Stomach (tissue), 9 donors: ENCODE data around the gene CCDC13. TPM values are rescaled to one million over a fixed set of nuclear protein-coding genes. Genes with fewer than 3 reads are reported as not detected.

Experiments used
- DNase-seq, 2 donors: peaks; one replicate each; pipeline versions ENCODE4 v3.0.0 to v3.0.0-alpha.2; 2013 to 2019
- H3K27ac ChIP-seq, 5 donors: fragments of 200-600 bp in 4 of 5; sonication (generic) in 4 of 5; one replicate each; pipeline ENCODE4 v1.5.1; 2013 to 2019; ENCODE audit warnings: mild to moderate bottlenecking in 1 of 5, moderate library complexity in 1 of 5
- H3K27me3 ChIP-seq, 3 donors: fragments of 200-600 bp; sonication (generic); one replicate each; pipeline ENCODE4 v1.5.1; 2017 to 2019; ENCODE audit warnings: mixed run types in 1 of 3
- H3K36me3 ChIP-seq, 4 donors: fragments of 200-600 bp; sonication (generic); 1 replicate in 3 of 4; 2 replicates in 1 of 4; pipeline ENCODE4 v1.5.1; 2016 to 2019
- H3K4me1 ChIP-seq, 4 donors: fragments of 200-600 bp; sonication (generic); one replicate each; pipeline ENCODE4 v1.5.1; 2016 to 2019
- H3K4me3 ChIP-seq, 4 donors: fragments of 200-600 bp; sonication (generic) in 3 of 4; one replicate each; pipeline ENCODE4 v1.5.1; 2016 to 2019; ENCODE audit warnings: mild to moderate bottlenecking in 1 of 4
- H3K9me3 ChIP-seq, 4 donors: fragments of 200-600 bp; sonication (generic); one replicate each; pipeline ENCODE4 v1.5.1; 2016 to 2019
- EP300 ChIP-seq: sonication (generic); formaldehyde crosslinking; IDR thresholded peaks from one replicate; pipeline ENCODE4 v1.6.1; 2017; ENCODE audit warnings: antibody characterized with exemption
- POLR2A ChIP-seq, 4 donors: fragments of 450-650 bp; IDR thresholded peaks; one replicate each; pipeline ENCODE4 v1.6.1; 2016; ENCODE audit warnings: antibody characterized with exemption in 4 of 4, control low read depth in 2 of 4, mild to moderate bottlenecking in 1 of 4, moderate library complexity in 1 of 4
- POLR2AphosphoS5 ChIP-seq, 3 donors: sonication (generic); formaldehyde crosslinking; IDR thresholded peaks; one replicate each; pipeline ENCODE4 v1.6.1; 2016; ENCODE audit warnings: antibody characterized with exemption in 3 of 3
- WGBS, 5 donors: extraction: QIAGEN DNeasy Blood & Tissue Kit in 3 of 5; methylation state at CpG; one replicate each; pipeline versions ENCODE4 v1.1.5 to v1.1.7; 2013 to 2018; 5-methylcytosine and 5-hydroxymethylcytosine counted together
- intact Hi-C: fragments of 100-400 bp; cut with DNase I; formaldehyde crosslinking; loops from one replicate; pipeline ENCODE4 v1.15.1; 2023; ENCODE audit warnings: low total_unique reads
- polyA plus RNA-seq, 3 donors: library from polyadenylated mRNA; stranded (reverse); fragments of 200-250 nt; gene quantifications; one replicate each; pipeline ENCODE4 v1.2.3, GENCODE V29; 2013
- small RNA-seq, 4 donors: library from RNA; depleted of rRNA; stranded (forward); fragments of <200 nt; gene quantifications; one replicate each; pipeline ENCODE3, GENCODE V24; 2016
- total RNA-seq, 5 donors: library from RNA; depleted of rRNA; stranded (reverse); fragments of >200 nt; gene quantifications; one replicate each; pipeline versions ENCODE4 v1.1.0 to v1.2.3, GENCODE V29; 2014 to 2016
- TF ChIP-seq, protein P1 (sequence below), 7 experiments: fragments of 450-650 bp in 4 of 7; fragments of 200-600 bp in 3 of 7; sonication (generic) in 3 of 7; IDR thresholded peaks; one replicate each; pipeline ENCODE4 v1.5.1; 2016 to 2019; ENCODE audit warnings: antibody characterized with exemption in 7 of 7, control low read depth in 2 of 7, mild to moderate bottlenecking in 1 of 7
- donor health status: healthy with polysubstance abuse.
- donor health status: Bipolar disorder and iron deficiency.
- donor health status: healthy.

The CCDC13 gene
- total and polyA plus RNA-seq, 8 donors: 0.44 to 31.7 (median 2.2) TPM; not detected in 1

- TF ChIP-seq POLR2A (IDR thresholded peaks at IDR 0.05) (no peak), EP300 (no peak), POLR2AphosphoS5 (IDR thresholded peaks at IDR 0.05) (no peak)
- TF ChIP-seq, protein P1, sequence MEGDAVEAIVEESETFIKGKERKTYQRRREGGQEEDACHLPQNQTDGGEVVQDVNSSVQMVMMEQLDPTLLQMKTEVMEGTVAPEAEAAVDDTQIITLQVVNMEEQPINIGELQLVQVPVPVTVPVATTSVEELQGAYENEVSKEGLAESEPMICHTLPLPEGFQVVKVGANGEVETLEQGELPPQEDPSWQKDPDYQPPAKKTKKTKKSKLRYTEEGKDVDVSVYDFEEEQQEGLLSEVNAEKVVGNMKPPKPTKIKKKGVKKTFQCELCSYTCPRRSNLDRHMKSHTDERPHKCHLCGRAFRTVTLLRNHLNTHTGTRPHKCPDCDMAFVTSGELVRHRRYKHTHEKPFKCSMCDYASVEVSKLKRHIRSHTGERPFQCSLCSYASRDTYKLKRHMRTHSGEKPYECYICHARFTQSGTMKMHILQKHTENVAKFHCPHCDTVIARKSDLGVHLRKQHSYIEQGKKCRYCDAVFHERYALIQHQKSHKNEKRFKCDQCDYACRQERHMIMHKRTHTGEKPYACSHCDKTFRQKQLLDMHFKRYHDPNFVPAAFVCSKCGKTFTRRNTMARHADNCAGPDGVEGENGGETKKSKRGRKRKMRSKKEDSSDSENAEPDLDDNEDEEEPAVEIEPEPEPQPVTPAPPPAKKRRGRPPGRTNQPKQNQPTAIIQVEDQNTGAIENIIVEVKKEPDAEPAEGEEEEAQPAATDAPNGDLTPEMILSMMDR (IDR thresholded peaks at IDR 0.05): no peak
- H3K4me1 ChIP-seq: no peaks in the 10 kb centered on the region
- H3K36me3 ChIP-seq: no peaks in the 10 kb centered on the region
- intact Hi-C loops: no loop called here
- H3K4me3 ChIP-seq: no peak overlapping the region
- H3K9me3 ChIP-seq: no peaks in the 10 kb centered on the region
- H3K27me3 ChIP-seq: no peaks in the 10 kb centered on the region
- WGBS, 5 donors: 86 to 90% (median 88%) methylated on average over 2 of the region's 2 CpGs
- H3K27ac ChIP-seq: no peak overlapping the region
- DNase-seq: no peak
Measured at GRCh38 chr3:42725454-42725853, 47.6 kb downstream of the CCDC13 start.

GRCh38 chr3:42723219-42723618 lies 49.8 kb downstream of the CCDC13 start:
- Histone ChIP-seq H3K27ac (no peak overlapping the region), H3K27me3 (no peaks in the 10 kb centered on the region), H3K4me1 (no peaks in the 10 kb centered on the region), H3K9me3 (no peaks in the 10 kb centered on the region), H3K4me3 (no peak overlapping the region), H3K36me3 (no peaks in the 10 kb centered on the region)
- intact Hi-C loops: no loop called here
- DNase-seq: no peak
- no peak for TF ChIP-seq POLR2AphosphoS5 (IDR thresholded peaks at IDR 0.05)
- no peak for TF ChIP-seq EP300
- TF ChIP-seq, protein P1 (IDR thresholded peaks at IDR 0.05): no peak
- no peak for TF ChIP-seq POLR2A (IDR thresholded peaks at IDR 0.05)
- 91 to 98% (median 95%) methylated on average over 2 of the region's 2 CpGs for WGBS, 5 donors

Small RNAs within 50 kb of the gene (small RNA-seq; reads per million reads assigned to genes)
- gene CCDC13: 0 reads per million in 4 donors

Other genes with a start within 250 kb of the CCDC13 start
- 10 to 100 TPM in 4 of 5 donors, 1 to 10 TPM in 1; 9.8 to 64.3 (median 32.7) TPM for gene SEC22C, start 191.3 kb downstream of the CCDC13 start, total RNA-seq
- 10 to 100 TPM; 15.5 to 31.5 (median 26.3) TPM for gene SEC22C, start 191.3 kb downstream of the CCDC13 start, polyA plus RNA-seq
- gene SS18L2, start 182.4 kb downstream of the CCDC13 start, total RNA-seq: 10 to 100 TPM in 4 of 5 donors, 1 to 10 TPM in 1; 8.0 to 34.4 (median 27.7) TPM
- gene SS18L2, start 182.4 kb downstream of the CCDC13 start, polyA plus RNA-seq: 10 to 100 TPM; 31.9 to 59.7 (median 49.6) TPM
- gene NKTR, start 172.6 kb downstream of the CCDC13 start, total RNA-seq: 100 to 1,000 TPM in 4 of 5 donors, 10 to 100 TPM in 1; 76.5 to 488 (median 141) TPM
- gene NKTR, start 172.6 kb downstream of the CCDC13 start, polyA plus RNA-seq: 10 to 100 TPM in 1 of 3 donors, 1 to 10 TPM in 2; 3.8 to 20.0 (median 6.4) TPM
- gene ZBTB47, start 119.6 kb downstream of the CCDC13 start, total RNA-seq: 10 to 100 TPM; 10.1 to 40.3 (median 19.6) TPM
- 10 to 100 TPM; 10.4 to 40.0 (median 32.1) TPM for gene ZBTB47, start 119.6 kb downstream of the CCDC13 start, polyA plus RNA-seq
- gene KLHL40, start 87.7 kb downstream of the CCDC13 start, total RNA-seq: under 1 TPM in 1 of 5 donors, not detected in 4; 0.18 TPM
- gene KLHL40, start 87.7 kb downstream of the CCDC13 start, polyA plus RNA-seq: 1 to 10 TPM in 1 of 3 donors, under 1 TPM in 1, not detected in 1; 0.05 to 2.0 TPM
- gene HHATL, start 70.5 kb downstream of the CCDC13 start, total RNA-seq: not detected
- gene HHATL, start 70.5 kb downstream of the CCDC13 start, polyA plus RNA-seq: 1 to 10 TPM in 1 of 3 donors, under 1 TPM in 2; 0.81 to 6.9 (median 0.90) TPM
- 100 to 1,000 TPM in 2 of 5 donors, 10 to 100 TPM in 3; 62.0 to 313 (median 98.8) TPM for gene HIGD1A, start 31.2 kb upstream of the CCDC13 start, total RNA-seq
- gene HIGD1A, start 31.2 kb upstream of the CCDC13 start, polyA plus RNA-seq: 100 to 1,000 TPM; 202 to 413 (median 311) TPM
- gene ACKR2, start 36.2 kb upstream of the CCDC13 start, total RNA-seq: 1 to 10 TPM in 1 of 5 donors, under 1 TPM in 1, not detected in 3; 0.72 to 2.4 TPM
- under 1 TPM; 0.15 to 0.50 (median 0.30) TPM for gene ACKR2, start 36.2 kb upstream of the CCDC13 start, polyA plus RNA-seq
- gene CYP8B1, start 102.6 kb upstream of the CCDC13 start, total RNA-seq: not detected
- gene CYP8B1, start 102.6 kb upstream of the CCDC13 start, polyA plus RNA-seq: under 1 TPM in 1 of 3 donors, not detected in 2; 0.10 TPM
- gene ZNF662, start 132.9 kb upstream of the CCDC13 start, total RNA-seq: 10 to 100 TPM in 2 of 5 donors, 1 to 10 TPM in 3; 3.8 to 23.9 (median 6.5) TPM
- 1 to 10 TPM; 1.4 to 3.2 (median 2.1) TPM for gene ZNF662, start 132.9 kb upstream of the CCDC13 start, polyA plus RNA-seq
- 10 to 100 TPM in 3 of 5 donors, 1 to 10 TPM in 2; 7.0 to 23.6 (median 18.5) TPM for gene GASK1A, start 206.1 kb upstream of the CCDC13 start, total RNA-seq
- 1 to 10 TPM; 1.2 to 4.0 (median 2.4) TPM for gene GASK1A, start 206.1 kb upstream of the CCDC13 start, polyA plus RNA-seq